Measurements from ENCODE around the gene SHISAL2A. TPM values are rescaled to one million over a fixed set of nuclear protein-coding genes. Genes with fewer than 3 reads are reported as not detected.
A peak's percentile ranks its signal among the peaks of the same experiment; 100 is the strongest.

SHISAL2A gene
- total RNA-seq, 1 donor from 2014 or later: not detected

DNA sequence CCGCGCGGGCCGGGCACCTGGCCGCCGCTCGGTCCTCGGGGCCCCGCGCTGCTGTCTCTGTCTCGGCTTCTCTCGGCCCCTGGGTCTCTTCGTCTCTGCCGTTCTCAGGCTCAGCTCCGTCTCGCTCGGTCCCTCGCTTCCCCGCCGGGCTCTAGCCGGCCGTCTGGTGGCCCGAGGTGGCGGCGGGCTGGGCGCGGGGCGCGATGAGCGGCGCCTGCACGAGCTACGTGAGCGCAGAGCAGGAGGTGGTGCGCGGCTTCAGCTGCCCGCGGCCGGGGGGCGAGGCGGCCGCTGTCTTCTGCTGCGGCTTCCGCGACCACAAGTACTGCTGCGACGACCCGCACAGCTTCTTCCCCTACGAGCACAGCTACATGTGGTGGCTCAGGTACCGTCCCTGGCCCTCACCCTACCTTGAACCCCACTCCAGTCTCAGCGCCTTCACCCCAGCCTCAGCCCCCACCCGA is 355 bp downstream of the SHISAL2A start:
- H3K27me3 ChIP-seq (ENCODE audit: control insufficient read depth, insufficient read depth, low read length): no peaks in the 10 kb centered on the region
- H3K36me3 ChIP-seq (ENCODE audit: control insufficient read depth, insufficient read depth, low read length): no peaks in the 10 kb centered on the region
- DNase-seq (ENCODE audit: low read depth): no peak
- H3K4me3 ChIP-seq (ENCODE audit: low read depth, low read length): peak overlapping the region; percentile 28
- FAIRE-seq: no peak
- TF ChIP-seq CTCF (IDR thresholded peaks at IDR 0.05; ENCODE audit: insufficient read depth, low read length, severe bottlenecking): no peak

DNA sequence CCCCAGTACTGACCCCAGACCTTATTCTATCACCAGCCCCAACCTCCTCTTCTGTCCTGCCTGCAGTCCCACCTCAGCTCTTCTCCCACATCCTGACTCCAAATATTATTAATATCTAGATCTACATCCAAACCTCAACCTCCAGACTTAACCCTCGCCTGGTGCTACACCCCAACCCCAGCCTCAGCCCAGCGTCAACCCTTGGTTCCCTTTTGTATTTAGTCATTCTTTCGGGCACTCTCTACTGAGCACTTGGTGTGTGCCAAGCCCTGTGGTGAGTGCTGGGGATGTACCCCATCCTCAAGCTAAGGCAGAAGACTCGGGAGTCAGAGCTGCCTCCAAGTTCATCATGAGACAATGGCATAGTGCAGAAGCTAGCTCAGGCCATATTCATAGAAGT is 1.1 kb downstream of the SHISAL2A start:
- no peak for DNase-seq (ENCODE audit: low read depth)
- H3K27me3 ChIP-seq (ENCODE audit: control insufficient read depth, insufficient read depth, low read length): no peaks in the 10 kb centered on the region
- FAIRE-seq: no peak

DNA sequence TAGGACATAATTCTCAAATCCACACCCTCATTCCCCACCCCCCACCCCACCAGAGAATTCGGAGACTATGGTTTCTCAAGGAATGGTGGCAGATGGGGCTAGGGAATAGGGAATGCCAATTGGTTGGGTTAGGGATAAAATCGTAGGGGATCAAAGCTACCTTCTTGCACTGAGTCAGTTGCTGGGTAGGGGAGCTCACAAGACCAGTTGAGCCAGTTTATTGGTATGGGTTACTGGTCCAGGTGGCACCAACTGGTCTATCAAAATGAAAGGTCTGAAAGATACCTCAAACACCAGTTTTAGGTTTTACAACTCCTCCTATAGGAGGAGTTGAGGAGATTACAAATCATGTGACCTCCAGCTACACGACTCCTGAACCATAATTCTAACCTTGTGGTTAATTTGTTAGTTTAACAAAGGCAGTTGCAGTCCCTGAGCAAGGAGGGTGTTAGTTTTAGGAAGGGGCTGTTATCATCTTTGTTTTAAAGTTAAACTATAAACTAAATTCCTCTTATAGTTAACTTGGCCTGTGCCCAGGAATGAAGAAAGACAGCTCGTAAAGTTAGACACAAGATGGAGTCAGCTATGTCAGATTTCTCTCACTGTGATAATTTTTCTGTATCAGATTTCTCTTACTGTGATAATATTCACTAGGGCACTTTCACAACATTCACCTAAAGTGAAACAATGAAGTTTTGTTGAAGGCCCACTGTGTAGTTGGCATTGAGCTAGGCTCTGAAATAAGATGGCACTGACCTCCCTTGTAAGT is 2.5 kb downstream of the SHISAL2A start:
- no peak for FAIRE-seq
- DNase-seq (ENCODE audit: low read depth): peak; percentile 33

More for the DNA sequence above, 1.1 kb downstream of the SHISAL2A start:
- TF ChIP-seq CTCF (IDR thresholded peaks at IDR 0.05; ENCODE audit: insufficient read depth, low read length, severe bottlenecking): no peak
- Histone ChIP-seq H3K36me3 (ENCODE audit: control insufficient read depth, insufficient read depth, low read length) (no peaks in the 10 kb centered on the region), H3K4me3 (ENCODE audit: low read depth, low read length) (no peak overlapping the region)

DNA sequence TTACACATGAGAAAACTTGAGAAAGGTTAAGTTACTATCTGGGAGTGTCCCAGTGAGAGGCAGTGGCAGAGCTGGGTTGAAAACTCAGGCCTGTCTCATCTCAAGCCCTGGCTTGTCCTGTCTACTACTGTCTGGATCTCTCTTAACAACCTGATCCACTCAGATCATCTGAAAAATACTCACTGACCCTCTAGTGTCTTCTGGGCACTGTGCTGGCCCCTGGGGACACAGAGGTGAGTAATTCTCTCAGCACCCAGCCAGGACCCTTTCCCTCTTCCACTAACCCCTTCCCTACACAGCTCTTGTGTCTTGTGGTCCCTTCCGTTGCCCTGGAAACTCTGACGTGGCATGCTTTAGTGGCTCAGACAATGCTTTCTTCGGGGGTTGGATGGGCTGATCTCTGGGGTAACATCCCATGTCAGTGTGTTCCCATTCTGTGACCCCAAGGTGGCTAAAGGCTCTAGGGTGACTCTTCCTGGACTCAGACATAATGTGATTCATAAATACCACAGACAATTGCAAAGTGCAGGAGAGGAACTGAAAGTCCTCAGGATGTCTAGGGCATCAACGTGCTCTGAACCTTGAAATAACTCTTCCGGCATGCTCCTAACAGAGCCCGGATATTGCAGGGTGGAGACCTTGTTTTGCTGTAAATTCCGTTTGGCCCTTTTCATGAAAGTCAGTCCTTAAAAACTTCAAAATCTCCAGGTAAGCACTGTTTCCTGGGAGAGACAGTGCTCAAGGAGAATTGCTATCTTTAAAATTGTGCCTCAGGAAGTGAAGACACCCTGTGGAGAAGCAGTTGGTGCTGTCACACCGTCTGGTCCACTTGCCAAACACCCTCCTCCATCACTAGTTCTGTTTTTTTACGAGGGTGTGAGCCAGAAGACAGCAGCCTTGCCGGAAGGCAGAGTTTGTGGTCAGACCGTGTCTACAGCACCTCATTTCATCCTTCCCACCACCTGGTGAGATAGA is 4.0 kb downstream of the SHISAL2A start:
- no peak overlapping the region for H3K4me3 ChIP-seq (ENCODE audit: low read depth, low read length)
- TF ChIP-seq CTCF (IDR thresholded peaks at IDR 0.05; ENCODE audit: insufficient read depth, low read length, severe bottlenecking): no peak
- DNase-seq (ENCODE audit: low read depth) (peak; percentile 60), FAIRE-seq (no peak)
- H3K27me3 ChIP-seq (ENCODE audit: control insufficient read depth, insufficient read depth, low read length): no peaks in the 10 kb centered on the region
- no peaks in the 10 kb centered on the region for H3K36me3 ChIP-seq (ENCODE audit: control insufficient read depth, insufficient read depth, low read length)

More for the DNA sequence above, 2.5 kb downstream of the SHISAL2A start:
- H3K36me3 ChIP-seq (ENCODE audit: control insufficient read depth, insufficient read depth, low read length): no peaks in the 10 kb centered on the region
- H3K4me3 ChIP-seq (ENCODE audit: low read depth, low read length): no peak overlapping the region
- TF ChIP-seq CTCF (IDR thresholded peaks at IDR 0.05; ENCODE audit: insufficient read depth, low read length, severe bottlenecking): no peak
- H3K27me3 ChIP-seq (ENCODE audit: control insufficient read depth, insufficient read depth, low read length): no peaks in the 10 kb centered on the region

GRCh38 chr1:52637946-52638345 is 5.0 kb downstream of the SHISAL2A start:
- no peak for FAIRE-seq
- no peak for DNase-seq (ENCODE audit: low read depth)
- H3K36me3 ChIP-seq (ENCODE audit: control insufficient read depth, insufficient read depth, low read length): no peaks in the 10 kb centered on the region

More at GRCh38 chr1:52637946-52638345, 5.0 kb downstream of the SHISAL2A start:
- H3K4me3 ChIP-seq (ENCODE audit: low read depth, low read length): no peak overlapping the region
- no peaks in the 10 kb centered on the region for H3K27me3 ChIP-seq (ENCODE audit: control insufficient read depth, insufficient read depth, low read length)
- no peak for TF ChIP-seq CTCF (IDR thresholded peaks at IDR 0.05; ENCODE audit: insufficient read depth, low read length, severe bottlenecking)

Data from bronchial epithelial cell (primary cell).